Left lung (tissue), 10 donors: Measurements from ENCODE around the gene ZNF236. TPM values are rescaled to one million over a fixed set of nuclear protein-coding genes. Genes with fewer than 3 reads are reported as not detected.

Source experiments
- ATAC-seq: fragments of 200-7000 bp; cut with Tn5 transposase; one replicate; pipeline ENCODE4 v1.9.1; 2020; ENCODE audit warnings: moderate library complexity
- DNase-seq, 4 donors: peaks; one replicate each; pipeline ENCODE4 v3.0.0-alpha.2; 2013 to 2020
- H3K27ac ChIP-seq, 2 donors: fragments of 200-600 bp; sonication (generic) in 1 of 2; one replicate each; pipeline versions ENCODE4 v1.5.0 to v1.8.0; 2020 to 2021
- H3K27me3 ChIP-seq, 2 donors: fragments of 200-600 bp; sonication (generic) in 1 of 2; one replicate each; pipeline versions ENCODE4 v1.5.0 to v1.8.0; 2020 to 2021
- H3K36me3 ChIP-seq, 2 donors: fragments of 200-600 bp; sonication (generic) in 1 of 2; one replicate each; pipeline versions ENCODE4 v1.5.0 to v1.8.0; 2020 to 2021
- H3K4me1 ChIP-seq, 2 donors: fragments of 200-600 bp; one replicate each; pipeline ENCODE4 v1.8.0; 2021
- H3K4me3 ChIP-seq, 2 donors: fragments of 200-600 bp; sonication (generic) in 1 of 2; one replicate each; pipeline versions ENCODE4 v1.5.0 to v1.8.0; 2020 to 2021; ENCODE audit warnings: mild to moderate bottlenecking in 1 of 2
- H3K9me3 ChIP-seq, 2 donors: fragments of 200-600 bp; sonication (generic) in 1 of 2; one replicate each; pipeline versions ENCODE4 v1.5.0 to v1.8.0; 2020 to 2021
- CTCF ChIP-seq, 2 donors: fragments of 200-600 bp; sonication (generic) in 1 of 2; IDR thresholded peaks; one replicate each; pipeline versions ENCODE4 v1.5.0 to v1.8.0; 2021; ENCODE audit warnings: antibody characterized with exemption in 2 of 2
- intact Hi-C, 2 donors: fragments of 100-400 bp; cut with DNase I; formaldehyde crosslinking; loops; one replicate each; pipeline versions ENCODE4 v1.11.2 to v1.14.2; 2022
- polyA plus RNA-seq, 6 donors: library from polyadenylated mRNA; unstranded; fragments of 120-200 nt; gene quantifications; one replicate each; pipeline ENCODE4 v1.2.1, GENCODE V29; 2013; ENCODE audit not compliant: insufficient read length in 6 of 6
- total RNA-seq, 2 donors: library from RNA; stranded (reverse); fragmentation: NEBNext Ultra II Directional; extraction: Animal tissue kit (Norgen Biotek cat#: 25700); gene quantifications; one replicate each; pipeline ENCODE4 v1.2.1, GENCODE V29; 2021
- donor health status: DM: no; HTN: yes; CAD: no.
- donor health status: DM: no; HTN: no; CAD: no.

ZNF236 gene
- total and polyA plus RNA-seq, 8 donors, result 10.9 to 15.1 (median 12.5) TPM

GRCh38 chr18:76957384-76958355 is 135.3 kb downstream of the ZNF236 start:
- ATAC-seq (no peak), DNase-seq (no peak)
- Histone ChIP-seq H3K36me3 (peaks cover 0 to 56% of the 10 kb centered on the region in 2 donors), H3K27ac (no peak overlapping the region), H3K4me3 (no peak overlapping the region), H3K27me3 (no peaks in the 10 kb centered on the region), H3K4me1 (peaks cover 13 to 28% of the 10 kb centered on the region in 2 donors), H3K9me3 (no peaks in the 10 kb centered on the region)
- TF ChIP-seq CTCF (IDR thresholded peaks at IDR 0.05), result no peak
- intact Hi-C loops, result no loop called here

GRCh38 chr18:76958692-76959341 is 136.5 kb downstream of the ZNF236 start:
- H3K4me1 ChIP-seq, result peaks cover 7 to 17% of the 10 kb centered on the region in 2 donors
- intact Hi-C loops, result no loop called here
- no peak overlapping the region for H3K4me3 ChIP-seq
- no peak for TF ChIP-seq CTCF (IDR thresholded peaks at IDR 0.05)
- H3K27ac ChIP-seq, result no peak overlapping the region
- no peaks in the 10 kb centered on the region for H3K9me3 ChIP-seq
- DNase-seq, result peak in 1 of 4 donors; percentile 58
- ATAC-seq, result peak; percentile 58
- H3K27me3 ChIP-seq, result no peaks in the 10 kb centered on the region
- H3K36me3 ChIP-seq, result peaks cover 0 to 53% of the 10 kb centered on the region in 2 donors

GRCh38 chr18:76959605-76960004 is 137.2 kb downstream of the ZNF236 start:
- Histone ChIP-seq H3K4me3 (no peak overlapping the region), H3K27ac (no peak overlapping the region), H3K9me3 (no peaks in the 10 kb centered on the region), H3K4me1 (peaks cover 4 to 13% of the 10 kb centered on the region in 2 donors), H3K36me3 (peaks cover 0 to 53% of the 10 kb centered on the region in 2 donors), H3K27me3 (no peaks in the 10 kb centered on the region)
- DNase-seq (no peak), ATAC-seq (peak; percentile 22)
- TF ChIP-seq CTCF (IDR thresholded peaks at IDR 0.05), result no peak
- intact Hi-C loops, result no loop called here

- Histone ChIP-seq H3K27ac (no peak overlapping the region), H3K9me3 (no peaks in the 10 kb centered on the region), H3K4me3 (no peak overlapping the region), H3K36me3 (peaks cover 0 to 56% of the 10 kb centered on the region in 2 donors), H3K27me3 (no peaks in the 10 kb centered on the region), H3K4me1 (peaks cover 4 to 13% of the 10 kb centered on the region in 2 donors)
- DNase-seq, result no peak
- ATAC-seq, result no peak
- TF ChIP-seq CTCF (IDR thresholded peaks at IDR 0.05), result no peak
- intact Hi-C loops, result no loop called here
Measured at GRCh38 chr18:76960528-76961035, 138.2 kb downstream of the ZNF236 start.

GRCh38 chr18:76962851-76963250 is 140.5 kb downstream of the ZNF236 start:
- DNase-seq (no peak), ATAC-seq (no peak)
- intact Hi-C loops, result no loop called here
- Histone ChIP-seq H3K36me3 (peaks cover 0 to 43% of the 10 kb centered on the region in 2 donors), H3K4me3 (no peak overlapping the region), H3K27ac (no peak overlapping the region), H3K9me3 (no peaks in the 10 kb centered on the region), H3K4me1 (peaks cover 4 to 13% of the 10 kb centered on the region in 2 donors), H3K27me3 (no peaks in the 10 kb centered on the region)
- TF ChIP-seq CTCF (IDR thresholded peaks at IDR 0.05), result no peak
